Body of pancreas (tissue), 4 donors: Measurements from ENCODE around the gene ZNF429.

Experiments
- CTCF ChIP-seq, 7 experiments: fragments of 450-650 bp in 4 of 7; fragments of 200-600 bp in 3 of 7; sonication (generic) in 3 of 7; IDR thresholded peaks; one replicate each; pipeline ENCODE4 v1.5.1; 2016 to 2019; ENCODE audit warnings: antibody characterized with exemption in 7 of 7
- POLR2A ChIP-seq, 3 donors: fragments of 450-650 bp; IDR thresholded peaks; one replicate each; pipeline ENCODE4 v1.6.1; 2016; ENCODE audit warnings: antibody characterized with exemption in 3 of 3, mild to moderate bottlenecking in 2 of 3

DNA sequence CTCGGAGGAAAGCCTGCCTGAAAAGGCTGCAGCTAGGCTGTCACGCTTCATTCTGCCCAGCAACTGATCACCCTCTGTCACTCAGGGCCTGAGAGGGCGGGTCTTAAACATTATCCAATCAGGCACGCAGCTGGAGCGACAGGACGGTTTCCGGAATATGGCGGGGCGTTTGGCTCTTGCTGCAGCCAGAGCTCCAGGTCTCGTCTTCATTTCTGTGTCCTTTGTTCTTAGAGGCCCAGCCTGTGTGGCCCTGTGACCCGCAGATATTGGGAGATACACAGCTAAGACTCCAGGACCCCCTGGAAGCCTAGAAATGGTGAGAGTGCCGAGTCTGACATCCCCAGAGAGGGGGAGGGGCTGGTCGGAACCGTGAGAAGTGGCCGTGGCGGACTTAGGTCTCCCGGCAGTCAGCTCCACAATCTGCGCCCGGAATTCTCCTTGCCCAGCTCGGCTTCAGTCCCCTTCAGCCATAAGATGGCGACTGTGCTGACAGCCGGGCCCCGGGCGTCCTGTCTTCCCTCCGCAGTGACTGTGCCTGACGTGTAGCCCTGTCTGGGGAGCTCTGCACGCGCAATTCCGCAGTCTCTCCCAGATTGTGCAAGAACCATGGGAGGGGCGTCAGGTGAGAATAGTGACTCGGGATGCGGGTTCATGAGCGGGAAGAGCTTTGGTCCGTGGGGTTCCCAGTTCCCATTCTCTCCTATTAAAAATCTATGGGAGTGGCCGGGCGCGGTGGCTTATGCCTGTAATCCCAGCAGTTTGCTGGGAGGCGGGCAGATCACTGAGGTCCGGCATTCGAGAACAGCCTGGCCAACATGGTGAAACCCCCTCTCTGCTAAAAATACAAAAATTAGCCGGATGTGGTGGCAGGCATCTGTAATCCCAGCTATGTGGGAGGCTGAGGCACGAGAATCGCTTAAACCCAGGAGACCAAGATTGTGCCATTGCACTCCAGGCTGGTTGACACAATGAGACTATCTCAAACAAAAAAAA is at the start of gene ZNF429:
- TF ChIP-seq CTCF (IDR thresholded peaks at IDR 0.05) (peak in 2 of 7 experiments; percentile 4 to 22), POLR2A (IDR thresholded peaks at IDR 0.05) (peak; percentile 70 to 94 (median 91))
